SK-N-SH treated with all-trans-retinoic acid at 6 μM for 48 hours (cell line): ENCODE measurements around the gene IL1B.

Experiments used
- ATAC-seq: fragments of 200-7000 bp; cut with Tn5 transposase; 3 replicates; pipeline ENCODE4 v1.9.1; 2020; ENCODE audit warnings: mild to moderate bottlenecking, moderate library complexity
- ARNTL ChIP-seq: fragments of 450-650 bp; formaldehyde crosslinking; IDR thresholded peaks from 2 replicates; pipeline ENCODE4 v1.5.0; 2020; ENCODE audit warnings: low read depth, mild to moderate bottlenecking, moderate library complexity, borderline replicate concordance
- BACH2 ChIP-seq: fragments of 250-450 bp; sonication (Bioruptor Pico); IDR thresholded peaks from 2 replicates; pipeline ENCODE4 v1.9.0; 2021; ENCODE audit warnings: mild to moderate bottlenecking, borderline replicate concordance
- CSDC2 ChIP-seq: fragments of 250-450 bp; sonication (Bioruptor Pico); IDR thresholded peaks from 2 replicates; pipeline ENCODE4 v1.5.0; 2020; ENCODE audit warnings: mild to moderate bottlenecking, moderate library complexity
- ESRRG ChIP-seq: fragments of 250-450 bp; sonication (Bioruptor Pico); IDR thresholded peaks from 2 replicates; pipeline ENCODE4 v1.6.1; 2021; ENCODE audit warnings: mild to moderate bottlenecking
- OSR1 ChIP-seq: fragments of 250-450 bp; sonication (Bioruptor Pico); IDR thresholded peaks from 2 replicates; pipeline ENCODE4 v1.8.0; 2022; ENCODE audit warnings: moderate library complexity, mild to moderate bottlenecking, inconsistent platforms
- PPARA ChIP-seq: fragments of 250-450 bp; sonication (Bioruptor Pico); IDR thresholded peaks from 2 replicates; pipeline ENCODE4 v1.5.0; 2020; ENCODE audit warnings: mild to moderate bottlenecking, borderline replicate concordance
- SNAI2 ChIP-seq: fragments of 250-450 bp; sonication (Bioruptor Pico); IDR thresholded peaks from 2 replicates; pipeline ENCODE4 v1.5.0; 2020; ENCODE audit warnings: mild to moderate bottlenecking, moderate library complexity
- TCF4 ChIP-seq: fragments of 250-450 bp; sonication (Bioruptor Pico); IDR thresholded peaks from 2 replicates; pipeline ENCODE4 v1.8.0; 2021; ENCODE audit warnings: mild to moderate bottlenecking, moderate library complexity, borderline replicate concordance
- TOX ChIP-seq: fragments of 250-450 bp; sonication (Bioruptor Pico); IDR thresholded peaks from 2 replicates; pipeline ENCODE4 v1.8.0; 2021; ENCODE audit warnings: mild to moderate bottlenecking, moderate library complexity, borderline replicate concordance
- ZC3H10 ChIP-seq: fragments of 250-450 bp; sonication (Bioruptor Pico); IDR thresholded peaks from 2 replicates; pipeline ENCODE4 v1.5.1; 2021; ENCODE audit warnings: mild to moderate bottlenecking, moderate library complexity
- ZFP3 ChIP-seq: fragments of 250-450 bp; sonication (Bioruptor Pico); IDR thresholded peaks from 2 replicates; pipeline ENCODE4 v1.5.0; 2020; ENCODE audit warnings: mild to moderate bottlenecking, moderate library complexity
- ZFP30 ChIP-seq: fragments of 450-650 bp; formaldehyde crosslinking; IDR thresholded peaks from 2 replicates; pipeline ENCODE4 v1.5.0; 2022; ENCODE audit warnings: mild to moderate bottlenecking, moderate library complexity
- ZNF565 ChIP-seq: fragments of 450-650 bp; formaldehyde crosslinking; conservative IDR thresholded peaks from 2 replicates; pipeline ENCODE4 v1.5.0; 2020; ENCODE audit warnings: low read depth, mild to moderate bottlenecking, moderate library complexity
- ZNF70 ChIP-seq: fragments of 450-650 bp; formaldehyde crosslinking; IDR thresholded peaks from 2 replicates; pipeline ENCODE4 v1.5.0; 2020; ENCODE audit warnings: mild to moderate bottlenecking, moderate library complexity
- ZNF8 ChIP-seq: fragments of 450-650 bp; formaldehyde crosslinking; IDR thresholded peaks from 2 replicates; pipeline ENCODE4 v1.5.0; 2020; ENCODE audit warnings: mild to moderate bottlenecking, moderate library complexity
- TF ChIP-seq, protein P1 (sequence below): fragments of 250-450 bp; sonication (Bioruptor Pico); IDR thresholded peaks from 2 replicates; pipeline ENCODE4 v1.5.0; 2020; ENCODE audit warnings: mild to moderate bottlenecking, moderate library complexity
- TF ChIP-seq, protein P2 (sequence below): fragments of 250-450 bp; sonication (Bioruptor Pico); IDR thresholded peaks from 2 replicates; pipeline ENCODE4 v1.5.1; 2021; ENCODE audit warnings: mild to moderate bottlenecking, moderate library complexity
- TF ChIP-seq, protein P3 (sequence below): fragments of 250-450 bp; sonication (Bioruptor Pico); IDR thresholded peaks from 2 replicates; pipeline ENCODE4 v1.8.0; 2021; ENCODE audit warnings: low read depth, mild to moderate bottlenecking, moderate library complexity, borderline replicate concordance
- TF ChIP-seq, protein P4 (sequence below): fragments of 250-450 bp; sonication (Bioruptor Pico); IDR thresholded peaks from 2 replicates; pipeline ENCODE4 v1.5.1; 2020; ENCODE audit warnings: low read depth, mild to moderate bottlenecking, moderate library complexity

The IL1B gene

DNA sequence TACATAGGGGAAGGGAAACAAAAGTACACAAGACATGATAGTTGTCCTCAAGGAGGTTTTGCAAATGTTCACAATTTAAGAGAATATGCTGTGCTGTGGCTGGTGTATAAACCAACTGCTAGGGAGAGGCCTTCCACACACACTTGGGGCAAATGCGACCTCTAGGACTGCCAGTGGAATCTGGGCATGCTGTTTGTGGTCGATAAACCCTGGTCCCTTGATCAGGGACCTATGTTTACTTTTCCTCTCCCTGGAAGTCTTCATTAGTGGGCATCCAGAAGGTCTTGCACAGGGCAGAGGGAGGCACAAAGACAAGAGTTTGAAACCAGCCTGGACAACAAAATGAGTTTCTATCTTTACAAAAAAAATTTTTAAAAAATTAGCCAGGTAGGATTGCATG is 7.3 kb upstream of the IL1B start:
- TF ChIP-seq TOX (CRISPR knock-in tag) (no peak), TCF4 (CRISPR knock-in tag) (no peak), CSDC2 (CRISPR knock-in tag) (no peak), PPARA (CRISPR knock-in tag) (no peak), ZFP3 (no peak), ZFP30 (CRISPR knock-in tag) (no peak), SNAI2 (CRISPR knock-in tag) (no peak), ZNF70 (CRISPR knock-in tag) (no peak), BACH2 (CRISPR knock-in tag) (no peak), ZNF565 (no peak), ZNF8 (CRISPR knock-in tag) (no peak), ARNTL (CRISPR knock-in tag) (no peak)
- TF ChIP-seq, protein P1, sequence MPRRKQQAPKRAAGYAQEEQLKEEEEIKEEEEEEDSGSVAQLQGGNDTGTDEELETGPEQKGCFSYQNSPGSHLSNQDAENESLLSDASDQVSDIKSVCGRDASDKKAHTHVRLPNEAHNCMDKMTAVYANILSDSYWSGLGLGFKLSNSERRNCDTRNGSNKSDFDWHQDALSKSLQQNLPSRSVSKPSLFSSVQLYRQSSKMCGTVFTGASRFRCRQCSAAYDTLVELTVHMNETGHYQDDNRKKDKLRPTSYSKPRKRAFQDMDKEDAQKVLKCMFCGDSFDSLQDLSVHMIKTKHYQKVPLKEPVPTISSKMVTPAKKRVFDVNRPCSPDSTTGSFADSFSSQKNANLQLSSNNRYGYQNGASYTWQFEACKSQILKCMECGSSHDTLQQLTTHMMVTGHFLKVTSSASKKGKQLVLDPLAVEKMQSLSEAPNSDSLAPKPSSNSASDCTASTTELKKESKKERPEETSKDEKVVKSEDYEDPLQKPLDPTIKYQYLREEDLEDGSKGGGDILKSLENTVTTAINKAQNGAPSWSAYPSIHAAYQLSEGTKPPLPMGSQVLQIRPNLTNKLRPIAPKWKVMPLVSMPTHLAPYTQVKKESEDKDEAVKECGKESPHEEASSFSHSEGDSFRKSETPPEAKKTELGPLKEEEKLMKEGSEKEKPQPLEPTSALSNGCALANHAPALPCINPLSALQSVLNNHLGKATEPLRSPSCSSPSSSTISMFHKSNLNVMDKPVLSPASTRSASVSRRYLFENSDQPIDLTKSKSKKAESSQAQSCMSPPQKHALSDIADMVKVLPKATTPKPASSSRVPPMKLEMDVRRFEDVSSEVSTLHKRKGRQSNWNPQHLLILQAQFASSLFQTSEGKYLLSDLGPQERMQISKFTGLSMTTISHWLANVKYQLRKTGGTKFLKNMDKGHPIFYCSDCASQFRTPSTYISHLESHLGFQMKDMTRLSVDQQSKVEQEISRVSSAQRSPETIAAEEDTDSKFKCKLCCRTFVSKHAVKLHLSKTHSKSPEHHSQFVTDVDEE = no peak
- TF ChIP-seq, protein P2, sequence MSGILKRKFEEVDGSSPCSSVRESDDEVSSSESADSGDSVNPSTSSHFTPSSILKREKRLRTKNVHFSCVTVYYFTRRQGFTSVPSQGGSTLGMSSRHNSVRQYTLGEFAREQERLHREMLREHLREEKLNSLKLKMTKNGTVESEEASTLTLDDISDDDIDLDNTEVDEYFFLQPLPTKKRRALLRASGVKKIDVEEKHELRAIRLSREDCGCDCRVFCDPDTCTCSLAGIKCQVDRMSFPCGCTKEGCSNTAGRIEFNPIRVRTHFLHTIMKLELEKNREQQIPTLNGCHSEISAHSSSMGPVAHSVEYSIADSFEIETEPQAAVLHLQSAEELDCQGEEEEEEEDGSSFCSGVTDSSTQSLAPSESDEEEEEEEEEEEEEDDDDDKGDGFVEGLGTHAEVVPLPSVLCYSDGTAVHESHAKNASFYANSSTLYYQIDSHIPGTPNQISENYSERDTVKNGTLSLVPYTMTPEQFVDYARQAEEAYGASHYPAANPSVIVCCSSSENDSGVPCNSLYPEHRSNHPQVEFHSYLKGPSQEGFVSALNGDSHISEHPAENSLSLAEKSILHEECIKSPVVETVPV (CRISPR knock-in tag) = no peak
- TF ChIP-seq, protein P3, sequence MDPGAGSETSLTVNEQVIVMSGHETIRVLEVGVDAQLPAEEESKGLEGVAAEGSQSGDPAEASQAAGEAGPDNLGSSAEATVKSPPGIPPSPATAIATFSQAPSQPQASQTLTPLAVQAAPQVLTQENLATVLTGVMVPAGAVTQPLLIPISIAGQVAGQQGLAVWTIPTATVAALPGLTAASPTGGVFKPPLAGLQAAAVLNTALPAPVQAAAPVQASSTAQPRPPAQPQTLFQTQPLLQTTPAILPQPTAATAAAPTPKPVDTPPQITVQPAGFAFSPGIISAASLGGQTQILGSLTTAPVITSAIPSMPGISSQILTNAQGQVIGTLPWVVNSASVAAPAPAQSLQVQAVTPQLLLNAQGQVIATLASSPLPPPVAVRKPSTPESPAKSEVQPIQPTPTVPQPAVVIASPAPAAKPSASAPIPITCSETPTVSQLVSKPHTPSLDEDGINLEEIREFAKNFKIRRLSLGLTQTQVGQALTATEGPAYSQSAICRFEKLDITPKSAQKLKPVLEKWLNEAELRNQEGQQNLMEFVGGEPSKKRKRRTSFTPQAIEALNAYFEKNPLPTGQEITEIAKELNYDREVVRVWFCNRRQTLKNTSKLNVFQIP (CRISPR knock-in tag) = no peak
- no peak for ATAC-seq

DNA sequence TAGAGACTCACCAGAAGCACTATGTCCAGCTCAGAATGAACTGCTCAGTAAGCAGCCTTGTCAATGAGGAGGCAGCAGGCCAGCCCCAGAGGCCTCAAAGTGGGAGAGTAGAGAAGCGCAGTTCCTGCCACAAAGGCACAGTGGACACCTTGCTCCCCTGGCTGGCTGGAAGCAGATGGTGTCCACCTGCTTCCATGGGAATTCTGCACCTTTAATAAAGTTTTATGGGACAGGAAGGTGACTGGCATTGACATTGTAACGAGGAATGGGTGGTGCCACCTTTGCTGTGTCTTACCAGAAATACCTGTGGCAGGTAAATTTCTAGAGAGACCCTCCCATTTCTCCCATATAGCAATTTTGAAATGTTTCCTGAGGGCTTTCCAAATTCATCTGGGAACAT is 6.7 kb upstream of the IL1B start:
- no peak for ATAC-seq
- TF ChIP-seq ARNTL (CRISPR knock-in tag) = no peak
- no peak for TF ChIP-seq ESRRG
- TF ChIP-seq ZFP3 = no peak
- no peak for TF ChIP-seq BACH2 (CRISPR knock-in tag)
- TF ChIP-seq OSR1 (CRISPR knock-in tag) = no peak
- no peak for TF ChIP-seq ZC3H10 (CRISPR knock-in tag)
- no peak for TF ChIP-seq TOX (CRISPR knock-in tag)
- TF ChIP-seq, all 23 proteins: peak for 0

DNA sequence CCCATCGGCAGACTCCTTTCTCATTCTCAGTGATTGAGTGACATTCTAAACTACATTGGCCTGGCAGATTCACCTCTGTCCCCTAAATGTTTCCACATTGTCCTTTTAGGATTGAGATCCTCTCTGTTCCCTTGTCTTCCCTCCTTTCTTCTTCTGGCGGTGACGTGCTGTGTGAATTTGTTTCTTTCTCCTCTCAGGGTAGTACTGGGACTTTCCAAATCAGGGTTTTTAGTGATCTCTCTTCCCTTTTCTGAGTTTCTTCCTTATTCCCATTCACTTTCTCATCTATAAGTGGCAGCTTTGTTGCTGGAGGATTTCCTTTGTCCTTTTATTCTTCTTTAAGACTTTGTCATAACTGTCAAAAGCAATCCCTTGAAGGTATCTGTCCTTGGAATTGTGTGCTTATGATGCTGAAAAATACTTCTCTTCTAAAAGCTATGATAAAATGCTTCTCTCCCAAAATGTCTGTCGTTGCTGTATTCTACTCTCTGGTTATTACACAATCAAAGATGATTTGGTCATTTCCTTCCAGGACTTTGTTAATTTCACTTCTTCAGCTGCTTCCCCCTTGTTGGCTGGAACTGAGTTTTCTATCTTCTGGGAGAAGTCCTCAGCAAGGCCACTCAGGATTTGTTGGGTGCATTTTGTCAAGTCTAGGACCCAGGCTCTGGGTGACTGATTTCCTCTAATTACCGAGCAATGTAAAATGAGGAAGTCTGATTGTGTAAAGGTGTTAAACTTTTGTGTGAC is 4.9 kb upstream of the IL1B start:
- TF ChIP-seq, protein P3 (CRISPR knock-in tag) = no peak
- TF ChIP-seq BACH2 (CRISPR knock-in tag) (no peak), ZC3H10 (CRISPR knock-in tag) (no peak), ZNF565 (no peak), PPARA (CRISPR knock-in tag) (no peak), ZNF70 (CRISPR knock-in tag) (no peak)
- TF ChIP-seq, protein P4, sequence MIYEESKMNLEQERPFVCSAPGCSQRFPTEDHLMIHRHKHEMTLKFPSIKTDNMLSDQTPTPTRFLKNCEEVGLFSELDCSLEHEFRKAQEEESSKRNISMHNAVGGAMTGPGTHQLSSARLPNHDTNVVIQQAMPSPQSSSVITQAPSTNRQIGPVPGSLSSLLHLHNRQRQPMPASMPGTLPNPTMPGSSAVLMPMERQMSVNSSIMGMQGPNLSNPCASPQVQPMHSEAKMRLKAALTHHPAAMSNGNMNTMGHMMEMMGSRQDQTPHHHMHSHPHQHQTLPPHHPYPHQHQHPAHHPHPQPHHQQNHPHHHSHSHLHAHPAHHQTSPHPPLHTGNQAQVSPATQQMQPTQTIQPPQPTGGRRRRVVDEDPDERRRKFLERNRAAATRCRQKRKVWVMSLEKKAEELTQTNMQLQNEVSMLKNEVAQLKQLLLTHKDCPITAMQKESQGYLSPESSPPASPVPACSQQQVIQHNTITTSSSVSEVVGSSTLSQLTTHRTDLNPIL (CRISPR knock-in tag) = no peak
- no peak for ATAC-seq
